Activated T-helper 9 cell treated with anti-CD3 and anti-CD28 coated beads, Interleukin-2, amount 50 U/mL, for 16 hours (primary cell): Measurements from ENCODE around the gene ZCCHC2.

Experiments used
- DNase-seq: peaks from one replicate; pipeline ENCODE4 v3.0.0-alpha.2; 2020; ENCODE audit warnings: low read depth

Gene ZCCHC2

DNA sequence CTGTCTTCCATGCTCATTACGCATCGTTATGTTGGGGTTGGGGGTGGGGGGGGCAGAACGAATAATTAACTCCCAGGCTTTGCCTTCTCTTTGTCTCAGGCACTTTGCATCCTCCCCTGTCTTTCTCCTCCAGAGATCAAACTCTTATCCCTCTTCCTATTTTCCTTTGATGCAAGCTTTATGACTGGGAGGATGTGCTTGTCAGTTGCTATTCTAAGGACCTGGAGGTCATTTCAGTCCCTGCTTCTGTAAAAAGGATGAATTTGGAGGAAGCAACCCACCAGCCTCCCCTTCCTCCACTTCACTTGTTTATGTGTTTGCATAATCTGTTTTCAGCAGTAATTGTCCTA, 87.5 kb downstream of the ZCCHC2 start:
- DNase-seq, result no peak

DNA sequence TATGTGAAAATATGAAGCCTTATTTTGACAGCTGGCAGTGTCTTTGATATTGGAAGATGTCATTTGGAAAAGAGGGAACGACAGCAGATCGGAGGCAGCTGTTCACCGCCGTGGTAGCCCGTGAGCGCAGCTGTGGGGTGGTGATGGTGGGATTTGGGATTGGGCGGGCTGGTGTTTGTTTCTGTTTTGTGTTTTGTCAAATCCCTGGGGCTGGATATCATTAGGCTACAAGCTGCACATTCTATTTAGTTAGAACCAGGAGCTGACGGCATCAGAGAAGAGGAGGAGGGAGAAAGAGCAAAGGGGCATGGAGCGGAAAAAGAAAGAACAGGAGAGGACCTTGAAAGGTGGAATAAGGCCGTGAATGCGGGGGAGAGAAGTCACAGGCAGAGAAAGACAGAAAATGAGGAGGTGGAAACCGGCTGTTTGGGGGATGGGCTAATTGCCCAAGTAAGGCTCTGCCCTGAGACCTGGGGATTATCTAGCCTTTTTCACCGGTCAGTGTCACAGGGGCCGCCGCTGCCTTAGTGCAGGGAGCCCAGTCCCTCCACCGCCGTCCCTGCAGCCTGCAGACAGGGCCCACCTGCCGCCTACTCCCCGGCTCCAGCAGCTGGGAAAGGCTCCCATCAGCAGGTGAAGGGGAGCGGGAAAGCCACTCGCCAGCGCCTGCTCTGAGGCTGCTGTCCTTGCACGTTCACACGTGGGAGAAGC, 88.0 kb downstream of the ZCCHC2 start:
- DNase-seq, result no peak

DNA sequence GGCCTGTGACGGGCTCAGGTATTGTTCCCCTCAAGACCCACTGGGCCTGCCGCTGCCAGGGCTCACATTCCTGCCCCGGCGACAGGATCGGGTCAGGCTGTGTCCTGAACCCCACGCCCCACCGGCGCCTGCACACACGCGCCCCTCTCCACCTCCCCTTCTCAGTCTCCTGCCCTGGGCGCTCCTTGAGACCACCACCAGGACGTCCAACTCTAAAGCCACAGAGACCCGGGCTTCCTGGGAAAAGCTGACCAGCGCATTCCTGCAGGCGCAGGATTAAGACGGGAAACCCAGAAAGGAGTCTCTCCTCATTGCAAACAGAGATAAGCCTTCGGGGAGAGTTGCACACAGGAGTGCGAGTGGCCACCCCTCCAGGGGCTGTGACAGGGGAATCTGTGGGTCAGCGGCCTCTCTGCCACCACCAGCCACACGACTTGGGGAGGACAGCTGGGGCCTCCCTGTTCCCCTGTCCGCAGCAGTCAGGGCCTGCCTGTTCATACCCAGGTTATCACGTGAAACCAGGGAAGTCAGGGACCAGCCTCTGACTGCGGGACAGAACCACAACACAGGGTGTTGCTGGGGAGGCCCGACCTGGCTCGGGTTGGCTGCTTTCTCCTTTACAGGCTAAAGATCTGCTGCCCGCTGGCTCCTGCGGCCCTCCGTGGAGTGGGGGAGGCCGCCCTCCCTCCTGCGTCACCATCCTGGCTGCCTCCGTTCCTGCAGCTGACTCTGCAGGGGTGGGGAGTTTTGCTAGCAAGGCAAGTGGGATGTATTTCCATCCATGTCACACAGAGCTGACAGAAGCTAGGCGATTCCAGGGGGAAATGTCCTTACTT, 88.8 kb downstream of the ZCCHC2 start:
- no peak for DNase-seq

DNA sequence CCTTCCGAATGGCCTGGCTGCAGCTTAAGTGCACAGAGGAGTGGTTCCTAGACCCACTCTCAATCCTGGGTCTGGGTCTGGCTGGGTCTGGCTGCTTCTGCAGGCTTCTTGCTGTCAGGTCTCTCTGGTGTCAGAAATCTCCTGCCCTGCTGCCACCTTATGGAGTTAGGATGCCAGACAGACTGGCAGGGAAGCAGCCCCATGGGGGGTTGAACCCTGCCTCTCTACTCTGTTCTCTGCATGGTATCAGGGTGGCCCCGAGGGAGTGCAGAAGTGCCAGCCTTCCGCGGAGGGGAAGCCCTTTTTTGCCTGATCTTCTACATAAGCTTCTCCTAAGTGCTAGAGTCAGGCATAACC, 89.4 kb downstream of the ZCCHC2 start:
- DNase-seq, result no peak

DNA sequence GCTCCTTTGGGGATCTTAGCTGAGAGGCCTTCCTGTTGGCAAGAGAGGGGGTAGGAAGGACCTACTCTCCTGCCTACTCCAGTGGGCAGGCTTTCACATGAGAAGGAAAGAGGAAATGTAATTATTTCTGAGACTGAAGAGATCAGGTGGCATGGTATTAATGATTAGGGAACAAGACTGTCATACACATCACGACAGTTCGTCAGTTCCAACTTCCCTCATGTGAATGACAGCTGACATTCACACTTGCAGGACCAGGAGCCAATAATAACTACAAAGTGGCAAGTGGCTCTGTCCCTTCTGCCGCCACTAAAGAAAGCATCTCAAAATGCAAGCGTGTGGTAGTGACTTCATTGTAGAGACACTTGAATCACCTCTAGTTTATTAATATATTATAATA, 90.0 kb downstream of the ZCCHC2 start:
- no peak for DNase-seq

DNA sequence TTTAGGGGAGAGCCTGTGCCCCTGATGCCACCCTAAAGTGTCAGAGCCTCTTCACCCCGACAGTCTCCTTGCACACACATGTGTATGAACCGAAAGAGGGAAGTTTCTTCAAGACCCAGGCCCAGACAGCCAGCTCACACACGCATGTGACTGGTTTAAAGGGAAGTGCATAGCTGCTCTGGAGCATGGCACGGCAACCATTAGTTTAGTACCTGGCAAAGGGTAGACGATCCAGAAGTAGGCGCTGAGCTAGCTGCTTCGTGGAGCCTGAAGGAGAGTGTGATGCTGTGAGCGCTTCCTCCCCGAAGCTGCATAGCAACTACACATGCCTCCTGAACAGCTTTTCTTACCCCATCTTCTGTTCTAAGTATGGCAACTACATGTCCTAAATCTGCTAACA, 91.7 kb downstream of the ZCCHC2 start:
- no peak for DNase-seq

DNA sequence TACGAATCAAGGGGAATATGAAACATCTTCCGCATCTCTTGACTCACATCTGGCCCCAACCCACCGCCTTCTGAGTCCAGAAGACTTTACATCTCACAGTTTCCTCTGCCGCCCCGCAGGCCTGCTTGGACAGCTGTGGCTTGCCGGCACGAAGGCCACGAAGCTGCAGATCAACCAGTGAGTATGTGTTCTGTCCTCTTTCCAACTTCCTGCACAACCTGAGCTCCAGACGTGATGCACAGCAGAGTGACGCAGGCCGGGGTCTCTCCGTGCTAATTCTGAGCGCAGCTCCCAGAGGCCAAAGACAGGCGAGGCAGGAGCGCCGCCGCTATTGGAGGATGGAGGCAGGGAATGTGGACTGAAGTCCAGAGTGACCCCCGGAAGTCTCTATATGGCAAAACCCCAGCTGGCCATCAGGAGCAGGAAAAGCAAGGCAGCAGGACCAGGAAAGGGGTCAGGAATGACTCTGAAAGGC, 93.5 kb downstream of the ZCCHC2 start:
- DNase-seq, result no peak

DNA sequence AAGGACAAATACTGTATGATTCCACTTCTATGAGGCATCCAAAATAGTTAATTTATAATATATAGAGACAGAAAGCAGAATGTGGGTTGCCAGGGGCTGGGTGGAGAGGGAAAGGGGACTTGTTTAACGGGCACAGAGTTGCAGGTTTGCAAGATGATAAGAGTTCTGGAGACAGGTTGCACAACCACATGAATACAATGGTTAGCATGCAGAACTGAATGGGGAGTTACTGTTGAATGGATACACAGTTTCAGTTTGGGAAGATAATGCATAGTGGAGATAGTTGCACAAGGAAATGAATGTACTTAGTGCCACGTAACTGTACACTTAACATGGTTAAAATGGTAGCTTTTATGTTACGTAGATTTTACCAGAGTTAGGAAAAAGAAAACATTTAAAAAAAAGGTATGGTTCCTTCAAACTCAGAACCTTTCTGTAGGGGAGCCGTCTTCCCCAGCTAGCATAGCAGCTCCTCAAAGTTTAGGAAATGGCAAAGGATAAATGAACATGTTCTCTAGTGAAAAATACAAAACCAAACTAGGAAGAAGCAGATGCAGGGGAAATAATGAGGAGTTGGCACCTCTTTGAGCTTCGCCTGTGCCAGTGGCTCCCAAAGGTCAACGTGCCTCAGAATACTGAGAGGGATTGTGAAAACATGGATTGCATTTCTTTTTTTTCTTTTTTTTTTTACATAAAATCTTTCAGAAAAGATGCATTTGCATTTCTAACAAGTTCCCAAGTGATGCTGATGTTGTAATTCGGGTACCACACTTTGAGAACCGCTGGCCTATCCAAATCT, 95.2 kb downstream of the ZCCHC2 start:
- DNase-seq, result no peak

DNA sequence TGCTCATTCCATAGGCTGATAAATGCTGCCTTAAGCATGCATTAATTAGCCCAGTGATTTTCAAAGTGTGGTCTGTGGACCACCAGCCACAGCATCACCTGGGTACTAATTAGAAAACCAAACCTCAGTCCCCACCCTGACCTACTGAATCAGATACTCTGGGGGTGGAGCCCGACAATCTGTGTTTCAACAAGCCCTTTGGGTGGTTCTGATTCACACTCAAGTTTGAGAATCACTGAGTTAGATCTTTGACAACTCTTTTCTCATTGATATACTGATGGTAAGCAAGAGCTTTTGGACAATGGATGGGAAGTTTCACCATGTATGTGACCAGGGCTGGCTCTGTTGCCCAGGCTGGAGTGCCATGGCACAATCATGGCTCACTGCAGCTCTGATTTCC, 95.9 kb downstream of the ZCCHC2 start:
- DNase-seq, result no peak

DNA sequence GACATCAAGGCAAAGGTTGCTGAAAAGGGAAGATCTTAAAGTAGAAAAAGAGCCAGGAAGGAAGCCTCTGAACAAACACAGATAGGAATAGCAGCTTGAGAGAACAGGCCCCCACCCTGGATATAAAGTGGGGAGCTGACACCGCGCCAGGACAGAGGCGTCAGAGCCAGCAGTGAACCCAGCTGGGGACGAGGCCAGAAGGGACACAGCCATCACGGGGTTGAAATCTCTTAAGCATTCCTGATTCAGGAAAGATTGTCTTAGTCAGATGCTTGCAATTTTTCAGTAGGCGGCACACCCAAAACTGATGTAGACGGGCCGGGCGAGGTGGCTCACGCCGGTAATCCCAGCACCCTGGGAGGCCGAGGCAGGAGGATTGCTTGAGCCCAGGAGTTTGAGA, 98.7 kb downstream of the ZCCHC2 start:
- no peak for DNase-seq

DNA sequence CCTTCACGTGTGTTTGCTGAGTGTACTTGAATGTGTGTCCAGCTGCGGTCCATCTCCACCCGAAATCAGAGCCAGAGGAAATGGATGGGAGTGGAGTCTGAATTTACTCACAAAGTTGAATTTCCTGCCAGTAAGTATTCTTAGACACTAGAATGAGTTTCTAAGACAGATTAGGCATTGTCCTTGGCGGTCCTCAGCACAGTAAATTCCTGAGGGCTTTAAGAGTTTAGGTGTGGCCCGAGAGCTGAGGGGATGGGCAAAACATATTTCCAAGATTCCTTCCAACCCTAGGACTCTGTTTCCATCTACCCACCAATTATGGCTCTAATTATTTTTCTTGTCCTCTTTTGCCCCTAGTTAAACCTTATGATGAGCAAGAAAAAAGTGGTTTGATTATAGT, 102.2 kb downstream of the ZCCHC2 start:
- DNase-seq, result no peak
